ENCODE data around the gene IGFALS. TPM values are rescaled to one million over a fixed set of nuclear protein-coding genes. Genes with fewer than 3 reads are reported as not detected.

IGFALS gene
- total and polyA plus RNA-seq, 2 donors (not counting 3 experiments of a cell fraction or from before 2014, with no cell fraction given): not detected

DNA sequence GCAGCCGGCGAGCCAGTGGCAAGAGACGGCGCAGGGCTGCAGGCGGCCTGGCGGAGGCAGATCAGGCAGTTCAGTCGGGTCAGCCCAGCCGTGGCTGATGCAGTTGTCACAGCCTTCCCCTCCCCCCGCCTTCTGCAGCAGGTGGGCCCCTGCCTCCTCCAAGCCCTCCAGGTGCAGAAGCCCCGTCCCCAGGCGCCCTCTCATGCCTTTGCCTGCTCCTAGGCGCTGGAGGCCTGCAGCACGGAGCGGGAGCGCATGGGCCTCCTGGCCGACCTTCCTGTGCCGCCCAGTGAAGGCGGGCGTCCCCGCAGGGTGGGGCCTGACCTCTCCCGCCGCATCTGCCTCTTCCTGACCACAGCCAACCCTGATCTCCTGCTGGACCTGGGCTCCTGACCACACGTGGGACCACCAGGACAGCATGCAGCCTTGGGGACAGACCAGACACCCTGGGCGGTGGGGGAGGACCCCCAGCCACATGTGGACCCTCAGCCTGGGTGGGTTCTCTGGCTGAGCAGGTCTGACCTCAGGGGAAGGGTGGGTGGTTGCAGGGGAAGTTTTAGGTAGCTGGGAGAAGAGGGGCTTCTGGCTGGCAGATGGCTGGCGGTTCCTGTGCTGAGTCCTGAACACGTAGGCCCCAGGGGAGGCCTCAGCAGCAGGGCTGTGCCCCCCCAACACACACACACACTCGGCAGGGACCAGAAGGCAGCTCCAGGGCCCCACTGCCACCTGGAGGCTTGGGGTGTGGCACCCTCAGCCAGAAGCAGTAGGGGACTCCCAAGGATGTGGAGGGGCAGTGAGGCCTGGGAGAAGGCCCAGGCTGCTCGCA is 17.4 kb downstream of the IGFALS start:
- Histone ChIP-seq H3K4me3 (replicated peaks in 1 of 3; ENCODE audit: insufficient read depth in 1 of 3, low read depth in 1 of 3, low read length in 3 of 3) (no peak overlapping the region), H4K20me1 (replicated peaks; ENCODE audit: control insufficient read depth, extremely low read depth, insufficient read depth, low read length) (no peaks in the 10 kb centered on the region), H3K27ac (ENCODE audit: insufficient read depth, low read depth, low read length) (no peak overlapping the region), H2AFZ (ENCODE audit: low read depth, low read length) (no peak overlapping the region), H3K9me1 (replicated peaks; ENCODE audit: control insufficient read depth, extremely low read depth, insufficient read depth, low read length) (no peaks in the 10 kb centered on the region), H3K4me2 (ENCODE audit: insufficient read depth, low read length) (no peak overlapping the region), H3K79me2 (ENCODE audit: control insufficient read depth, insufficient read depth, low read length) (peaks cover 17% of the 10 kb centered on the region), H3K9ac (replicated peaks; ENCODE audit: extremely low read depth, insufficient read depth, low read length) (no peak overlapping the region), H3K36me3 (ENCODE audit: control insufficient read depth in 2 of 2, extremely low read depth in 1 of 2, insufficient read depth in 2 of 2, low read length in 2 of 2) (peaks cover 0 to 44% of the 10 kb centered on the region in 2 experiments), H3K9me3 (replicated peaks; ENCODE audit: control insufficient read depth, insufficient read depth, low read length) (no peaks in the 10 kb centered on the region), H3K4me1 (ENCODE audit: control insufficient read depth, extremely low read depth, insufficient read depth, low read length) (peaks cover 14% of the 10 kb centered on the region), H3K27me3 (ENCODE audit: control insufficient read depth in 2 of 2, insufficient read depth in 2 of 2, low read length in 2 of 2) (no peaks in the 10 kb centered on the region)
- intact Hi-C loops (cut with micrococcal nuclease): no loop called here
- POLR2A ChIA-PET: no interaction called here
- TF ChIP-seq FOS (IDR thresholded peaks at IDR 0.05; ENCODE audit: borderline replicate concordance, insufficient read depth, low read length): no peak
- no peak for TF ChIP-seq POLR2A (IDR thresholded peaks at IDR 0.05; ENCODE audit: low read depth, low read length)
- TF ChIP-seq POLR2AphosphoS5 (IDR thresholded peaks at IDR 0.05; ENCODE audit: insufficient read depth, low read depth, low read length): no peak
- TF ChIP-seq, protein P1, sequence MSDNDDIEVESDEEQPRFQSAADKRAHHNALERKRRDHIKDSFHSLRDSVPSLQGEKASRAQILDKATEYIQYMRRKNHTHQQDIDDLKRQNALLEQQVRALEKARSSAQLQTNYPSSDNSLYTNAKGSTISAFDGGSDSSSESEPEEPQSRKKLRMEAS (IDR thresholded peaks at IDR 0.05; ENCODE audit: insufficient read depth, insufficient read length): no peak
- TF ChIP-seq EZH2 (IDR thresholded peaks at IDR 0.05; ENCODE audit: borderline replicate concordance, low read depth, low read length, severe bottlenecking): no peak
- TF ChIP-seq, protein P2, sequence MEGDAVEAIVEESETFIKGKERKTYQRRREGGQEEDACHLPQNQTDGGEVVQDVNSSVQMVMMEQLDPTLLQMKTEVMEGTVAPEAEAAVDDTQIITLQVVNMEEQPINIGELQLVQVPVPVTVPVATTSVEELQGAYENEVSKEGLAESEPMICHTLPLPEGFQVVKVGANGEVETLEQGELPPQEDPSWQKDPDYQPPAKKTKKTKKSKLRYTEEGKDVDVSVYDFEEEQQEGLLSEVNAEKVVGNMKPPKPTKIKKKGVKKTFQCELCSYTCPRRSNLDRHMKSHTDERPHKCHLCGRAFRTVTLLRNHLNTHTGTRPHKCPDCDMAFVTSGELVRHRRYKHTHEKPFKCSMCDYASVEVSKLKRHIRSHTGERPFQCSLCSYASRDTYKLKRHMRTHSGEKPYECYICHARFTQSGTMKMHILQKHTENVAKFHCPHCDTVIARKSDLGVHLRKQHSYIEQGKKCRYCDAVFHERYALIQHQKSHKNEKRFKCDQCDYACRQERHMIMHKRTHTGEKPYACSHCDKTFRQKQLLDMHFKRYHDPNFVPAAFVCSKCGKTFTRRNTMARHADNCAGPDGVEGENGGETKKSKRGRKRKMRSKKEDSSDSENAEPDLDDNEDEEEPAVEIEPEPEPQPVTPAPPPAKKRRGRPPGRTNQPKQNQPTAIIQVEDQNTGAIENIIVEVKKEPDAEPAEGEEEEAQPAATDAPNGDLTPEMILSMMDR (IDR thresholded peaks at IDR 0.05; ENCODE audit: extremely low read depth in 1 of 2, insufficient read depth in 1 of 2, low read depth in 1 of 2, low read length in 2 of 2): no peak
- TF ChIP-seq JUN (IDR thresholded peaks at IDR 0.05; ENCODE audit: borderline replicate concordance, insufficient read depth, insufficient read length, low read depth): no peak
- TF ChIP-seq GATA2 (IDR thresholded peaks at IDR 0.05; ENCODE audit: insufficient read depth, insufficient read length, low read depth, low read length): no peak
- no peak for TF ChIP-seq MYC (IDR thresholded peaks at IDR 0.05; ENCODE audit: low read depth, low read length)
- FAIRE-seq (no peak), DNase-seq (ENCODE audit: low read depth, low spot score) (no peak)
- no TSS peak for BruUV-seq (replicated peaks)
- CTCF ChIA-PET: no interaction called here
- dilution Hi-C loops (cut with MboI; ENCODE audit: extremely low pct_ligation_motif_present, low sequenced_read_pairs): no loop called here

Data from endothelial cell of umbilical vein (primary cell).